RWPE2 (cell line): Measurements from ENCODE around the gene CD300LD.

Source experiments
- ATAC-seq: fragments of 200-7000 bp; cut with Tn5 transposase; 3 replicates; pipeline ENCODE4 v1.9.1; 2021; ENCODE audit warnings: low read depth
- DNase-seq: peaks from one replicate; pipeline ENCODE4 v3.0.0-alpha.2; 2020; ENCODE audit warnings: low spot score
- H3K27ac ChIP-seq: fragments of 450-650 bp; 2 replicates; pipeline ENCODE4 v1.5.1; 2017; ENCODE audit warnings: mild to moderate bottlenecking; ENCODE audit not compliant: poor library complexity, severe bottlenecking
- H3K27me3 ChIP-seq: fragments of 250-450 bp; sonication (Bioruptor Pico); 2 replicates; pipeline ENCODE4 v1.5.1; 2021; ENCODE audit warnings: mild to moderate bottlenecking, moderate library complexity; ENCODE audit not compliant: insufficient read depth, poor library complexity, severe bottlenecking
- H3K36me3 ChIP-seq: fragments of 250-450 bp; sonication (Bioruptor Pico); 2 replicates; pipeline ENCODE4 v1.5.1; 2020; ENCODE audit warnings: low read depth, mild to moderate bottlenecking, moderate library complexity
- H3K4me1 ChIP-seq: fragments of 250-450 bp; sonication (Bioruptor Pico); 2 replicates; pipeline ENCODE4 v1.5.1; 2021; ENCODE audit warnings: mild to moderate bottlenecking, moderate library complexity; ENCODE audit not compliant: insufficient read depth, poor library complexity, severe bottlenecking
- H3K4me3 ChIP-seq: fragments of 250-450 bp; sonication (Bioruptor Pico); 2 replicates; pipeline ENCODE4 v1.5.1; 2021; ENCODE audit warnings: mild to moderate bottlenecking, moderate library complexity; ENCODE audit not compliant: severe bottlenecking
- H3K9me3 ChIP-seq: fragments of 250-450 bp; sonication (Bioruptor Pico); 2 replicates; pipeline ENCODE4 v1.5.1; 2021; ENCODE audit warnings: mild to moderate bottlenecking, moderate library complexity; ENCODE audit not compliant: severe bottlenecking
- CTCF ChIP-seq: fragments of 450-650 bp; IDR thresholded peaks from one replicate; pipeline ENCODE4 v1.5.1; 2017; ENCODE audit warnings: mild to moderate bottlenecking, moderate library complexity; ENCODE audit not compliant: poor library complexity, severe bottlenecking

CD300LD gene

GRCh38 chr17:74585711-74586110, 6.4 kb downstream of the CD300LD start:
- Histone ChIP-seq H3K9me3 (no peaks in the 10 kb centered on the region), H3K4me1 (no peaks in the 10 kb centered on the region), H3K36me3 (no peaks in the 10 kb centered on the region), H3K27ac (no peak overlapping the region), H3K27me3 (no peaks in the 10 kb centered on the region), H3K4me3 (no peak overlapping the region)
- DNase-seq: no peak
- no peak for ATAC-seq
- TF ChIP-seq CTCF: no peak

GRCh38 chr17:74584292-74585060, 7.6 kb downstream of the CD300LD start:
- H3K4me1 ChIP-seq: no peaks in the 10 kb centered on the region
- H3K27me3 ChIP-seq: no peaks in the 10 kb centered on the region
- no peak overlapping the region for H3K27ac ChIP-seq
- no peak overlapping the region for H3K4me3 ChIP-seq
- H3K36me3 ChIP-seq: no peaks in the 10 kb centered on the region
- no peak for TF ChIP-seq CTCF
- DNase-seq (no peak), ATAC-seq (no peak)
- no peaks in the 10 kb centered on the region for H3K9me3 ChIP-seq

- TF ChIP-seq CTCF: no peak
- no peaks in the 10 kb centered on the region for H3K36me3 ChIP-seq
- no peak for ATAC-seq
- no peaks in the 10 kb centered on the region for H3K9me3 ChIP-seq
- H3K27me3 ChIP-seq: no peaks in the 10 kb centered on the region
- no peak overlapping the region for H3K27ac ChIP-seq
- no peak for DNase-seq
- H3K4me1 ChIP-seq: no peaks in the 10 kb centered on the region
- no peak overlapping the region for H3K4me3 ChIP-seq
Measured at GRCh38 chr17:74582633-74583032, 9.4 kb downstream of the CD300LD start.

GRCh38 chr17:74579900-74580299, 12.2 kb downstream of the CD300LD start:
- ATAC-seq (no peak), DNase-seq (no peak)
- TF ChIP-seq CTCF: no peak
- no peaks in the 10 kb centered on the region for H3K27me3 ChIP-seq
- H3K4me1 ChIP-seq: no peaks in the 10 kb centered on the region
- H3K9me3 ChIP-seq: no peaks in the 10 kb centered on the region
- no peak overlapping the region for H3K4me3 ChIP-seq
- H3K27ac ChIP-seq: no peak overlapping the region
- no peaks in the 10 kb centered on the region for H3K36me3 ChIP-seq

DNA sequence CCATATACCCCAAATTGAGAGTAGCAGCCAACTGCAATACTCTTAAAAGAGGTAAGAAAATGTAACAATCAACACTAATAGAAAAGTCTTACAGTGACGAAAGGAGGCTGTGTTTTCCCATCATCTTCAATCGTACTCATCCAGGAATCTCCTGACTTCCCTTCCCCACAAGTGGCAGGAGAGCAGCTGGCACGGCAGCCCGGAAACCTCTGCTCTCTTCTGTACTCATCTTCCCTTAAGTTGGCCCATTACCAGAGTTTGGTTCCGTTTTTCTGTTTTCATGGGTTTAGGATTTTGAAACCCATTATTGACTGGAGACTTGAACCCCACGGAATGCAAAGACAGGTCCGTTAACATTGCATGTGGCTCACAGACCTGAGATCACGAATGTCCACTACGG, 13.1 kb downstream of the CD300LD start:
- TF ChIP-seq CTCF: no peak
- no peaks in the 10 kb centered on the region for H3K27me3 ChIP-seq
- H3K36me3 ChIP-seq: no peaks in the 10 kb centered on the region

More for the DNA sequence above, 13.1 kb downstream of the CD300LD start:
- Histone ChIP-seq H3K9me3 (no peaks in the 10 kb centered on the region), H3K27ac (no peak overlapping the region), H3K4me1 (no peaks in the 10 kb centered on the region), H3K4me3 (no peak overlapping the region)
- ATAC-seq: no peak
- DNase-seq: no peak
